ENCODE data around the gene RGS6.

RGS6 gene

GRCh38 chr14:72500234-72500838, 568.1 kb downstream of the RGS6 start:
- DNase-seq (ENCODE audit: low read depth) = no peak

- DNase-seq (ENCODE audit: low read depth) = no peak
Measured at GRCh38 chr14:72501439-72501838, 569.2 kb downstream of the RGS6 start.

- no peak for DNase-seq (ENCODE audit: low read depth)
Measured at GRCh38 chr14:72503271-72503670, 571.0 kb downstream of the RGS6 start.

GRCh38 chr14:72503696-72504368, 571.6 kb downstream of the RGS6 start:
- DNase-seq (ENCODE audit: low read depth) = no peak

- no peak for DNase-seq (ENCODE audit: low read depth)
Measured at GRCh38 chr14:72510566-72510965, 578.3 kb downstream of the RGS6 start.

- no peak for DNase-seq (ENCODE audit: low read depth)
Measured at GRCh38 chr14:72512281-72512680, 580.1 kb downstream of the RGS6 start.

- no peak for DNase-seq (ENCODE audit: low read depth)
Measured at GRCh38 chr14:72512925-72513324, 580.7 kb downstream of the RGS6 start.

- no peak for DNase-seq (ENCODE audit: low read depth)
Measured at GRCh38 chr14:72513346-72513745, 581.1 kb downstream of the RGS6 start.

GRCh38 chr14:72513965-72514659, 581.9 kb downstream of the RGS6 start:
- peak; percentile 20 for DNase-seq (ENCODE audit: low read depth)

GRCh38 chr14:72514660-72515025, 582.4 kb downstream of the RGS6 start:
- DNase-seq (ENCODE audit: low read depth) = no peak

GRCh38 chr14:72515779-72516770, 583.8 kb downstream of the RGS6 start:
- peak; percentile 30 for DNase-seq (ENCODE audit: low read depth)

GRCh38 chr14:72516936-72517700, 584.9 kb downstream of the RGS6 start:
- DNase-seq (ENCODE audit: low read depth) = peak; percentile 71

- DNase-seq (ENCODE audit: low read depth) = no peak
Measured at GRCh38 chr14:72517736-72518135, 585.5 kb downstream of the RGS6 start.

GRCh38 chr14:72518809-72519377, 586.7 kb downstream of the RGS6 start:
- no peak for DNase-seq (ENCODE audit: low read depth)

- DNase-seq (ENCODE audit: low read depth) = no peak
Measured at GRCh38 chr14:72519543-72519942, 587.3 kb downstream of the RGS6 start.

- DNase-seq (ENCODE audit: low read depth) = no peak
Measured at GRCh38 chr14:72521045-72521444, 588.8 kb downstream of the RGS6 start.

GRCh38 chr14:72521968-72522741, 589.9 kb downstream of the RGS6 start:
- DNase-seq (ENCODE audit: low read depth) = no peak

- DNase-seq (ENCODE audit: low read depth) = no peak
Measured at GRCh38 chr14:72522847-72523246, 590.6 kb downstream of the RGS6 start.

- DNase-seq (ENCODE audit: low read depth) = no peak
Measured at GRCh38 chr14:72523424-72524294, 591.4 kb downstream of the RGS6 start.
